HG03342 (cell line): ENCODE data around the gene SEMA6D.
"Not testable (repeated sequence)": the region's sequence is repeated elsewhere in the genome, so short reads cannot be mapped to it uniquely, and the experiment has no call there.

Experiments used
- ATAC-seq: cut with Tn5 transposase; IDR thresholded peaks from one replicate; pipeline ENCODE4 v1.9.1; 2021; ENCODE audit warnings: mild to moderate bottlenecking, moderate library complexity; ENCODE audit not compliant: unreplicated experiment

Gene SEMA6D

GRCh38 chr15:47718497-47719437, 1.5 kb downstream of the SEMA6D start:
- ATAC-seq: no peak

GRCh38 chr15:47719730-47720129, 2.4 kb downstream of the SEMA6D start:
- ATAC-seq: no peak

- ATAC-seq: no peak
Measured at GRCh38 chr15:47720555-47720954, 3.2 kb downstream of the SEMA6D start.

- no peak for ATAC-seq
Measured at GRCh38 chr15:47721676-47722075, 4.4 kb downstream of the SEMA6D start.

- no peak for ATAC-seq
Measured at GRCh38 chr15:47724346-47724745, 7.0 kb downstream of the SEMA6D start.

GRCh38 chr15:47725051-47725450, 7.7 kb downstream of the SEMA6D start:
- no peak for ATAC-seq

GRCh38 chr15:47725906-47726305, 8.6 kb downstream of the SEMA6D start:
- ATAC-seq: no peak

- ATAC-seq: no peak
Measured at GRCh38 chr15:47726399-47726823, 9.1 kb downstream of the SEMA6D start.

GRCh38 chr15:47727137-47727536, 9.8 kb downstream of the SEMA6D start:
- no peak for ATAC-seq

- ATAC-seq: no peak
Measured at GRCh38 chr15:47727676-47728075, 10.4 kb downstream of the SEMA6D start.

GRCh38 chr15:47728426-47728825, 11.1 kb downstream of the SEMA6D start:
- no peak for ATAC-seq

- no peak for ATAC-seq
Measured at GRCh38 chr15:47728886-47729285, 11.6 kb downstream of the SEMA6D start.

GRCh38 chr15:47731230-47731629, 13.9 kb downstream of the SEMA6D start:
- no peak for ATAC-seq

- ATAC-seq: no peak
Measured at GRCh38 chr15:47732248-47732647, 14.9 kb downstream of the SEMA6D start.

- ATAC-seq: no peak
Measured at GRCh38 chr15:47733085-47733484, 15.8 kb downstream of the SEMA6D start.

- no peak for ATAC-seq
Measured at GRCh38 chr15:47736143-47736786, 19.0 kb downstream of the SEMA6D start.

- ATAC-seq: no peak
Measured at GRCh38 chr15:47737477-47737876, 20.2 kb downstream of the SEMA6D start.

GRCh38 chr15:47738144-47738825, 21.0 kb downstream of the SEMA6D start:
- not testable (repeated sequence) for ATAC-seq

GRCh38 chr15:47741082-47741481, 23.8 kb downstream of the SEMA6D start:
- no peak for ATAC-seq

GRCh38 chr15:47741907-47742306, 24.6 kb downstream of the SEMA6D start:
- no peak for ATAC-seq

GRCh38 chr15:47742334-47742733, 25.0 kb downstream of the SEMA6D start:
- ATAC-seq: no peak

- no peak for ATAC-seq
Measured at GRCh38 chr15:47742742-47743141, 25.4 kb downstream of the SEMA6D start.
